WTC11 (cell line): ENCODE results near the gene TMEM31. TPM values are rescaled to one million over a fixed set of nuclear protein-coding genes. Genes with fewer than 3 reads are reported as not detected.

Experiments
- ATAC-seq: fragments of 200-7000 bp; cut with Tn5 transposase; 2 replicates; pipeline ENCODE4 v1.10.0; 2021; ENCODE audit warnings: mild to moderate bottlenecking, moderate library complexity
- CTCF ChIA-PET: fragments of 300-600 bp; sonication (Branson Sonifier 250); formaldehyde crosslinking; loops from one replicate; lab custom pipeline; 2021; ENCODE audit warnings: antibody characterized with exemption; lab: Charles Lee
- POLR2A ChIA-PET: fragments of 350-600 bp; sonication (Branson Sonifier 250); formaldehyde crosslinking; loops from one replicate; lab custom pipeline; 2021; ENCODE audit warnings: antibody characterized with exemption; lab: Charles Lee
- DNase-seq: peaks from one replicate; pipeline ENCODE4 v3.0.0; 2021; ENCODE audit warnings: low spot score
- H3K27ac Mint-ChIP-seq: 2 replicates; pipeline ENCODE4 v1.8.0; 2021; ENCODE audit warnings: mixed read lengths
- H3K27me3 Mint-ChIP-seq: 2 replicates; pipeline ENCODE4 v1.8.0; 2021; ENCODE audit warnings: low read depth, mild to moderate bottlenecking, moderate library complexity, mixed read lengths
- H3K36me3 Mint-ChIP-seq: 2 replicates; pipeline ENCODE4 v1.8.0; 2021; ENCODE audit warnings: mixed read lengths
- H3K4me1 Mint-ChIP-seq: 2 replicates; pipeline ENCODE4 v1.8.0; 2022; ENCODE audit warnings: mixed read lengths
- H3K4me3 Mint-ChIP-seq: 2 replicates; pipeline ENCODE4 v1.8.0; 2021; ENCODE audit warnings: mild to moderate bottlenecking, moderate library complexity, mixed read lengths
- H3K9me3 Mint-ChIP-seq: 2 replicates; pipeline ENCODE4 v1.8.0; 2021; ENCODE audit warnings: mixed read lengths
- AFF4 ChIP-seq: sonication (generic); formaldehyde crosslinking; IDR thresholded peaks from 2 replicates; pipeline ENCODE4 v1.8.1; 2023; ENCODE audit warnings: mild to moderate bottlenecking, missing genetic modification reagents, borderline replicate concordance
- ARID4B ChIP-seq: sonication (generic); formaldehyde crosslinking; IDR thresholded peaks from 2 replicates; pipeline ENCODE4 v1.8.0; 2023; ENCODE audit warnings: missing genetic modification reagents, mild to moderate bottlenecking, borderline replicate concordance
- ETV6 ChIP-seq: sonication (generic); formaldehyde crosslinking; IDR thresholded peaks from 2 replicates; pipeline ENCODE4 v1.8.1; 2022; ENCODE audit warnings: mild to moderate bottlenecking, missing genetic modification reagents
- JUN ChIP-seq: sonication (generic); formaldehyde crosslinking; IDR thresholded peaks from 2 replicates; pipeline ENCODE4 v1.8.0; 2023; ENCODE audit warnings: mild to moderate bottlenecking, missing genetic modification reagents
- MXD4 ChIP-seq: fragments of 250-450 bp; sonication (Bioruptor Pico); IDR thresholded peaks from 2 replicates; pipeline ENCODE4 v1.8.0; 2021; ENCODE audit warnings: mild to moderate bottlenecking, moderate library complexity, borderline replicate concordance
- NFE2L1 ChIP-seq: sonication (generic); formaldehyde crosslinking; IDR thresholded peaks from 2 replicates; pipeline ENCODE4 v1.8.1; 2023; ENCODE audit warnings: missing genetic modification reagents
- NR1H2 ChIP-seq: sonication (generic); formaldehyde crosslinking; IDR thresholded peaks from 2 replicates; pipeline ENCODE4 v1.9.0; 2021; ENCODE audit warnings: mild to moderate bottlenecking, moderate library complexity, missing genetic modification reagents
- PRDM15 ChIP-seq: sonication (generic); formaldehyde crosslinking; IDR thresholded peaks from 2 replicates; pipeline ENCODE4 v1.8.0; 2022; ENCODE audit warnings: missing genetic modification reagents
- PRRX2 ChIP-seq: fragments of 250-450 bp; sonication (Bioruptor Pico); IDR thresholded peaks from 2 replicates; pipeline ENCODE4 v1.8.0; 2021; ENCODE audit warnings: mild to moderate bottlenecking
- SOX15 ChIP-seq: fragments of 250-450 bp; sonication (Bioruptor Pico); IDR thresholded peaks from 2 replicates; pipeline ENCODE4 v1.9.0; 2021; ENCODE audit warnings: mild to moderate bottlenecking
- TCF7 ChIP-seq: sonication (generic); formaldehyde crosslinking; IDR thresholded peaks from 2 replicates; pipeline ENCODE4 v1.8.0; 2022; ENCODE audit warnings: mild to moderate bottlenecking, low read depth, missing genetic modification reagents, moderate library complexity
- TEAD1 ChIP-seq: sonication (generic); formaldehyde crosslinking; IDR thresholded peaks from 2 replicates; pipeline ENCODE4 v1.8.0; 2022; ENCODE audit warnings: mild to moderate bottlenecking, missing genetic modification reagents
- ZNF219 ChIP-seq: sonication (generic); formaldehyde crosslinking; IDR thresholded peaks from 2 replicates; pipeline ENCODE4 v1.8.0; 2023; ENCODE audit warnings: missing genetic modification reagents, mild to moderate bottlenecking, borderline replicate concordance
- ZNF423 ChIP-seq: fragments of 250-450 bp; sonication (Bioruptor Pico); IDR thresholded peaks from 2 replicates; pipeline ENCODE4 v2.1.2; 2022; ENCODE audit warnings: mild to moderate bottlenecking, moderate library complexity
- ZNF425 ChIP-seq: fragments of 250-450 bp; sonication (Bioruptor Pico); conservative IDR thresholded peaks from 2 replicates; pipeline ENCODE4 v1.9.0; 2021; ENCODE audit warnings: mild to moderate bottlenecking
- ZNF671 ChIP-seq: fragments of 250-450 bp; sonication (Bioruptor Pico); IDR thresholded peaks from 2 replicates; pipeline ENCODE4 v1.8.0; 2021; ENCODE audit warnings: mild to moderate bottlenecking
- total RNA-seq: library from RNA; stranded (reverse); gene quantifications from 3 replicates; pipeline ENCODE4 v1.2.3, GENCODE V29; 2021
- TF ChIP-seq, protein P1 (sequence below): sonication (generic); formaldehyde crosslinking; conservative IDR thresholded peaks from 2 replicates; pipeline ENCODE4 v1.8.1; 2022; ENCODE audit warnings: mild to moderate bottlenecking, missing genetic modification reagents
- TF ChIP-seq, protein P2 (sequence below): sonication (generic); formaldehyde crosslinking; IDR thresholded peaks from 2 replicates; pipeline ENCODE4 v1.8.1; 2023; ENCODE audit warnings: mild to moderate bottlenecking, missing genetic modification reagents

Gene TMEM31
- total RNA-seq, 1 experiment from 2014 or later: 0.24 TPM

DNA sequence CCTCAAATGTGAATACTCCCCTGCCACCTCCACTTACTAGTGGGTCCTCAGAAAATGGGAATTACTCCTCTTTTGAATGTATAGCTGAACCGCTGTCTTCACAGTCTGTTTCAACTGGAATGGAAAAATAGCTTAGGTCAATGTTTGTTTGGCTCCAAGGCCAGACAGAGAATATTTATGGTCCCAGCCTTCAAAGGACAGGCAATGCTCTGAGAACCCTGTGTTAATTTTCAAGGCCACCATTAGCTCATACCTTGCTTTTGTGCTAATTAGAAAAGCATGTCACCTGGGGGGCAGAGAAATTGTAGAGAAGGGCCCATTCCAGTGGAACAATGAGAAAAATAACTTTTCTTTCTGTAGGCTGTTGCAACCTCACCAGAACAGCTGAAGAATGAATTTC, 19.6 kb upstream of the TMEM31 start:
- Mint-ChIP-seq H3K36me3 (no peaks in the 10 kb centered on the region), H3K27me3 (no peaks in the 10 kb centered on the region; the same call in 1 of the 2 replicates), H3K4me3 (no peak overlapping the region), H3K9me3 (no peaks in the 10 kb centered on the region), H3K4me1 (peaks cover 5% of the 10 kb centered on the region; the same call in 1 of the 2 replicates), H3K27ac (no peak overlapping the region)
- DNase-seq (no peak), ATAC-seq (no peak)
- TF ChIP-seq ZNF425: no peak
- TF ChIP-seq, protein P1, sequence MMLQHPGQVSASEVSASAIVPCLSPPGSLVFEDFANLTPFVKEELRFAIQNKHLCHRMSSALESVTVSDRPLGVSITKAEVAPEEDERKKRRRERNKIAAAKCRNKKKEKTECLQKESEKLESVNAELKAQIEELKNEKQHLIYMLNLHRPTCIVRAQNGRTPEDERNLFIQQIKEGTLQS (CRISPR knock-in tag): no peak
- no peak for TF ChIP-seq MXD4 (CRISPR knock-in tag)
- TF ChIP-seq ZNF423: no peak
- no peak for TF ChIP-seq PRRX2 (CRISPR knock-in tag)
- no peak for TF ChIP-seq PRDM15 (CRISPR knock-in tag)
- no peak for TF ChIP-seq NR1H2
- TF ChIP-seq ZNF219 (CRISPR knock-in tag): no peak
- no peak for TF ChIP-seq TCF7 (CRISPR knock-in tag)
- TF ChIP-seq, protein P2, sequence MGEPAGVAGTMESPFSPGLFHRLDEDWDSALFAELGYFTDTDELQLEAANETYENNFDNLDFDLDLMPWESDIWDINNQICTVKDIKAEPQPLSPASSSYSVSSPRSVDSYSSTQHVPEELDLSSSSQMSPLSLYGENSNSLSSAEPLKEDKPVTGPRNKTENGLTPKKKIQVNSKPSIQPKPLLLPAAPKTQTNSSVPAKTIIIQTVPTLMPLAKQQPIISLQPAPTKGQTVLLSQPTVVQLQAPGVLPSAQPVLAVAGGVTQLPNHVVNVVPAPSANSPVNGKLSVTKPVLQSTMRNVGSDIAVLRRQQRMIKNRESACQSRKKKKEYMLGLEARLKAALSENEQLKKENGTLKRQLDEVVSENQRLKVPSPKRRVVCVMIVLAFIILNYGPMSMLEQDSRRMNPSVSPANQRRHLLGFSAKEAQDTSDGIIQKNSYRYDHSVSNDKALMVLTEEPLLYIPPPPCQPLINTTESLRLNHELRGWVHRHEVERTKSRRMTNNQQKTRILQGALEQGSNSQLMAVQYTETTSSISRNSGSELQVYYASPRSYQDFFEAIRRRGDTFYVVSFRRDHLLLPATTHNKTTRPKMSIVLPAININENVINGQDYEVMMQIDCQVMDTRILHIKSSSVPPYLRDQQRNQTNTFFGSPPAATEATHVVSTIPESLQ (CRISPR knock-in tag): no peak
- no peak for TF ChIP-seq AFF4
- no peak for TF ChIP-seq NFE2L1 (CRISPR knock-in tag)
- no peak for TF ChIP-seq ZNF671 (CRISPR knock-in tag)
- TF ChIP-seq ARID4B (CRISPR knock-in tag): no peak
- TF ChIP-seq TEAD1 (CRISPR knock-in tag): no peak
- TF ChIP-seq JUN: no peak
- TF ChIP-seq SOX15 (CRISPR knock-in tag): no peak
- no peak for TF ChIP-seq ETV6
- ChIA-PET CTCF (no interaction called here), POLR2A (no interaction called here)
